ENCODE results near the gene POGZ.

The POGZ gene

GRCh38 chr1:151372058-151372934 is 87.0 kb downstream of the POGZ start, which contains the start of gene SELENBP1:
SELENBP1 (minus strand) TSS chr1:151372705; CDS start chr1:151372641, 64 bp downstream.
- no peak for DNase-seq (ENCODE audit: low spot score)

GRCh38 chr1:151371370-151372057 is 87.8 kb downstream of the POGZ start:
- DNase-seq (ENCODE audit: low spot score), result no peak

GRCh38 chr1:151370211-151370911 is 88.9 kb downstream of the POGZ start:
- DNase-seq (ENCODE audit: low spot score), result no peak

GRCh38 chr1:151369621-151370048 is 89.7 kb downstream of the POGZ start:
- no peak for DNase-seq (ENCODE audit: low spot score)

GRCh38 chr1:151369302-151369610 is 90.0 kb downstream of the POGZ start:
- DNase-seq (ENCODE audit: low spot score), result no peak

GRCh38 chr1:151368393-151369301 is 90.6 kb downstream of the POGZ start:
- DNase-seq (ENCODE audit: low spot score), result no peak

GRCh38 chr1:151367658-151368392 is 91.5 kb downstream of the POGZ start:
- no peak for DNase-seq (ENCODE audit: low spot score)

GRCh38 chr1:151364996-151365395 is 94.3 kb downstream of the POGZ start:
- no peak for DNase-seq (ENCODE audit: low spot score)

GRCh38 chr1:151362308-151363155 is 96.8 kb downstream of the POGZ start:
- DNase-seq (ENCODE audit: low spot score), result no peak

- no peak for DNase-seq (ENCODE audit: low spot score)
Measured at GRCh38 chr1:151361883-151362282, 97.4 kb downstream of the POGZ start.

GRCh38 chr1:151356696-151357095 is 102.6 kb downstream of the POGZ start:
- no peak for DNase-seq (ENCODE audit: low spot score)

Measured in cerebellar cortex (tissue), 1 donor.